Neuronal stem cell (in vitro differentiated cells): ENCODE data around the gene BRAT1.
A peak's percentile ranks its signal among the peaks of the same experiment; 100 is the strongest.

Source experiments
- DNase-seq: peaks from one replicate; pipeline ENCODE4 v3.0.0-alpha.2; 2013; ENCODE audit warnings: low spot score
- H2AFZ ChIP-seq: one replicate; pipeline ENCODE4 v1.6.1; 2013; ENCODE audit warnings: mild to moderate bottlenecking, low read length, inconsistent platforms
- H2AK5ac ChIP-seq: 2 replicates; pipeline ENCODE4 v1.6.1; 2013; ENCODE audit warnings: low read depth, mild to moderate bottlenecking, inconsistent platforms, low read length, moderate library complexity, mixed read lengths
- H2BK120ac ChIP-seq: 2 replicates; pipeline ENCODE4 v1.6.1; 2013; ENCODE audit warnings: low read depth, mild to moderate bottlenecking, inconsistent platforms, low read length, moderate library complexity, mixed read lengths
- H2BK12ac ChIP-seq: one replicate; pipeline ENCODE4 v1.6.1; 2013; ENCODE audit warnings: low read length, inconsistent platforms
- H2BK15ac ChIP-seq: 2 replicates; pipeline ENCODE4 v1.6.1; 2013; ENCODE audit warnings: mild to moderate bottlenecking, low read length, inconsistent platforms, mixed read lengths
- H2BK5ac ChIP-seq: one replicate; pipeline ENCODE4 v1.6.1; 2013; ENCODE audit warnings: inconsistent platforms, mild to moderate bottlenecking, low read length, moderate library complexity
- H3K14ac ChIP-seq: one replicate; pipeline ENCODE4 v1.6.1; 2013; ENCODE audit warnings: low read length, inconsistent platforms
- H3K18ac ChIP-seq: 2 replicates; pipeline ENCODE4 v1.6.1; 2013; ENCODE audit warnings: low read length, inconsistent platforms
- H3K23ac ChIP-seq: 2 replicates; pipeline ENCODE4 v1.6.1; 2013; ENCODE audit warnings: low read depth, mild to moderate bottlenecking, mixed read lengths, low read length, inconsistent platforms; ENCODE audit not compliant: poor library complexity
- H3K27ac ChIP-seq: replicated peaks from 3 replicates; pipeline ENCODE4 v1.5.1; 2013; ENCODE audit warnings: low read length, inconsistent platforms
- H3K27me3 ChIP-seq, 3 experiments: 2 replicates each; pipeline ENCODE4 v1.6.1; 2013; ENCODE audit warnings: low read length in 3 of 3, mild to moderate bottlenecking in 2 of 3, inconsistent platforms in 1 of 3, low read depth in 1 of 3, mixed read lengths in 1 of 3, moderate library complexity in 1 of 3; ENCODE audit not compliant: control insufficient read depth in 3 of 3, insufficient read depth in 3 of 3
- H3K36me3 ChIP-seq, 2 donors: replicated peaks in 1 of 2; 2 replicates each; pipeline ENCODE4 v1.6.1; 2013; ENCODE audit warnings: low read length in 2 of 2; ENCODE audit not compliant: control insufficient read depth in 2 of 2, insufficient read depth in 2 of 2
- H3K4ac ChIP-seq: 2 replicates; pipeline ENCODE4 v1.6.1; 2013; ENCODE audit warnings: inconsistent platforms, mild to moderate bottlenecking, low read length, moderate library complexity
- H3K4me1 ChIP-seq, 2 donors: 1 replicate in 1 of 2; 2 replicates in 1 of 2; pipeline ENCODE4 v1.6.1; 2013; ENCODE audit warnings: low read length in 2 of 2, low read depth in 1 of 2; ENCODE audit not compliant: control insufficient read depth in 2 of 2, insufficient read depth in 1 of 2
- H3K4me2 ChIP-seq: one replicate; pipeline ENCODE4 v1.6.1; 2013; ENCODE audit warnings: mild to moderate bottlenecking, low read length, inconsistent platforms; ENCODE audit not compliant: insufficient read depth, poor library complexity, severe bottlenecking
- H3K4me3 ChIP-seq, 2 donors: 2 replicates each; pipeline ENCODE4 v1.5.1; 2013; ENCODE audit warnings: low read length in 2 of 2, mild to moderate bottlenecking in 2 of 2, inconsistent platforms in 1 of 2, moderate library complexity in 1 of 2
- H3K79me1 ChIP-seq: one replicate; pipeline ENCODE4 v1.6.1; 2013; ENCODE audit warnings: low read depth, mild to moderate bottlenecking, inconsistent platforms, low read length, moderate library complexity
- H3K9ac ChIP-seq: one replicate; pipeline ENCODE4 v1.6.1; 2013; ENCODE audit warnings: mild to moderate bottlenecking, low read depth, low read length, inconsistent platforms; ENCODE audit not compliant: poor library complexity
- H3K9me3 ChIP-seq, 2 donors: replicated peaks in 1 of 2; 2 replicates each; pipeline versions ENCODE3 to v1.6.1; 2013; ENCODE audit warnings: low read length in 2 of 2, mild to moderate bottlenecking in 2 of 2, inconsistent platforms in 1 of 2, low read depth in 1 of 2, mixed read lengths in 1 of 2, moderate library complexity in 1 of 2; ENCODE audit not compliant: control insufficient read depth in 2 of 2, insufficient read depth in 1 of 2
- H4K8ac ChIP-seq: one replicate; pipeline ENCODE4 v1.6.1; 2013; ENCODE audit warnings: low read depth, mild to moderate bottlenecking, inconsistent platforms, low read length, moderate library complexity
- H4K91ac ChIP-seq: one replicate; pipeline ENCODE4 v1.6.1; 2013; ENCODE audit warnings: low read length, low read depth, mild to moderate bottlenecking, inconsistent platforms; ENCODE audit not compliant: poor library complexity
- WGBS, 2 donors: extraction: QIAGEN DNeasy Blood & Tissue Kit; methylation state at CpG; one replicate each; pipeline ENCODE4 v1.1.7; 2013; ENCODE audit warnings: missing lambda C conversion rate in 2 of 2, mixed read lengths in 1 of 2; ENCODE audit not compliant: insufficient read length in 2 of 2, insufficient replicate concordance in 1 of 2; ENCODE audit errors: extremely low coverage in 2 of 2; 5-methylcytosine and 5-hydroxymethylcytosine counted together

BRAT1 gene

GRCh38 chr7:2597273-2597640, 41.9 kb upstream of the BRAT1 start:
- no peak overlapping the region for H2BK15ac ChIP-seq
- no peaks in the 10 kb centered on the region for H3K79me1 ChIP-seq
- no peaks in the 10 kb centered on the region for H3K9me3 ChIP-seq
- H3K4me1 ChIP-seq: peaks cover 0 to 4% of the 10 kb centered on the region in 2 donors
- H3K14ac ChIP-seq: no peak overlapping the region
- no peak overlapping the region for H2AK5ac ChIP-seq
- H4K8ac ChIP-seq: no peak overlapping the region
- no peak overlapping the region for H3K4me3 ChIP-seq
- H3K23ac ChIP-seq: peak overlapping the region; percentile 51
- H4K91ac ChIP-seq: no peak overlapping the region
- no CpG with 5 or more reads among the region's 13 CpGs for WGBS, 2 donors
- H2BK12ac ChIP-seq: no peak overlapping the region
- H2AFZ ChIP-seq: no peak overlapping the region
- no peaks in the 10 kb centered on the region for H3K27me3 ChIP-seq
- peaks cover 15 to 81% of the 10 kb centered on the region in 2 donors for H3K36me3 ChIP-seq
- no peak overlapping the region for H3K4me2 ChIP-seq
- H3K4ac ChIP-seq: no peak overlapping the region
- H3K18ac ChIP-seq: no peak overlapping the region
- peak overlapping the region; percentile 93 for H2BK5ac ChIP-seq
- H3K9ac ChIP-seq: no peak overlapping the region
- H3K27ac ChIP-seq: no peak overlapping the region
- DNase-seq: no peak
- H2BK120ac ChIP-seq: no peak overlapping the region

- Histone ChIP-seq H3K79me1 (no peaks in the 10 kb centered on the region), H3K27me3 (no peaks in the 10 kb centered on the region), H3K9me3 (no peaks in the 10 kb centered on the region), H3K18ac (no peak overlapping the region), H4K91ac (no peak overlapping the region), H2BK5ac (peak overlapping the region; percentile 93), H3K4me2 (no peak overlapping the region), H3K27ac (no peak overlapping the region), H2AK5ac (no peak overlapping the region), H3K36me3 (peaks cover 12 to 80% of the 10 kb centered on the region in 2 donors), H3K4me1 (peaks cover 0 to 4% of the 10 kb centered on the region in 2 donors), H3K4ac (no peak overlapping the region), H2BK12ac (no peak overlapping the region), H3K23ac (peak overlapping the region; percentile 51), H3K9ac (peak overlapping the region; percentile 27), H4K8ac (no peak overlapping the region), H2AFZ (no peak overlapping the region), H3K14ac (peak overlapping the region; percentile 84), H2BK15ac (no peak overlapping the region), H2BK120ac (no peak overlapping the region), H3K4me3 (no peak overlapping the region)
- DNase-seq: no peak
- 100% methylated on average over 2 of the region's 22 CpGs; no CpG with 5 or more reads in 1 of the 2 donors for WGBS, 2 donors
These were observed 41.3 kb upstream of the BRAT1 start for GRCh38 chr7:2596464-2597272.

GRCh38 chr7:2595258-2595860, 40.0 kb upstream of the BRAT1 start:
- Histone ChIP-seq H3K4me3 (no peak overlapping the region), H3K36me3 (peaks cover 12 to 79% of the 10 kb centered on the region in 2 donors), H2BK120ac (no peak overlapping the region), H3K27me3 (no peaks in the 10 kb centered on the region), H2BK5ac (no peak overlapping the region), H3K18ac (peak overlapping the region; percentile 57), H3K4ac (no peak overlapping the region), H2AFZ (no peak overlapping the region), H4K8ac (no peak overlapping the region), H2AK5ac (no peak overlapping the region), H3K23ac (peak overlapping the region; percentile 80), H2BK15ac (no peak overlapping the region), H3K14ac (no peak overlapping the region), H3K79me1 (no peaks in the 10 kb centered on the region), H3K9ac (peak overlapping the region; percentile 60), H4K91ac (no peak overlapping the region), H3K9me3 (no peaks in the 10 kb centered on the region), H2BK12ac (no peak overlapping the region), H3K27ac (no peak overlapping the region), H3K4me2 (no peak overlapping the region), H3K4me1 (no peaks in the 10 kb centered on the region)
- no peak for DNase-seq
- WGBS, 2 donors: no CpG with 5 or more reads among the region's 27 CpGs

- Histone ChIP-seq H2BK15ac (no peak overlapping the region), H4K8ac (no peak overlapping the region), H2BK120ac (no peak overlapping the region), H3K36me3 (peaks cover 10 to 75% of the 10 kb centered on the region in 2 donors), H3K27ac (no peak overlapping the region), H3K4me3 (no peak overlapping the region), H2BK12ac (no peak overlapping the region), H3K79me1 (no peaks in the 10 kb centered on the region), H3K27me3 (no peaks in the 10 kb centered on the region), H3K18ac (no peak overlapping the region), H2BK5ac (no peak overlapping the region), H3K14ac (no peak overlapping the region), H3K9me3 (no peaks in the 10 kb centered on the region), H3K4me2 (no peak overlapping the region), H4K91ac (no peak overlapping the region), H2AFZ (no peak overlapping the region), H3K4me1 (no peaks in the 10 kb centered on the region), H2AK5ac (no peak overlapping the region), H3K23ac (no peak overlapping the region), H3K4ac (no peak overlapping the region), H3K9ac (peak overlapping the region; percentile 37)
- no CpG with 5 or more reads among the region's 10 CpGs for WGBS, 2 donors
- no peak for DNase-seq
These were observed 39.3 kb upstream of the BRAT1 start for GRCh38 chr7:2594599-2594998.
